Tibial nerve (tissue), 4 donors: ENCODE data around the gene SEC23B.

ENCODE experiments used
- EP300 ChIP-seq, 2 donors: sonication (generic); formaldehyde crosslinking; IDR thresholded peaks; one replicate each; pipeline ENCODE4 v1.6.1; 2017; ENCODE audit warnings: antibody characterized with exemption in 2 of 2, mild to moderate bottlenecking in 1 of 2
- POLR2A ChIP-seq, 2 donors: fragments of 450-650 bp; IDR thresholded peaks; one replicate each; pipeline ENCODE4 v1.6.1; 2017; ENCODE audit warnings: antibody characterized with exemption in 2 of 2, mild to moderate bottlenecking in 2 of 2, moderate library complexity in 2 of 2
- TF ChIP-seq, protein P1 (sequence below), 5 experiments: fragments of 200-600 bp in 3 of 5; fragments of 450-650 bp in 2 of 5; sonication (generic) in 3 of 5; IDR thresholded peaks; one replicate each; pipeline ENCODE4 v1.5.1; 2016 to 2019; ENCODE audit warnings: antibody characterized with exemption in 5 of 5, mild to moderate bottlenecking in 3 of 5, moderate library complexity in 2 of 5

GRCh38 chr20:18571009-18571408 lies 63.3 kb downstream of the SEC23B start:
- TF ChIP-seq, protein P1, sequence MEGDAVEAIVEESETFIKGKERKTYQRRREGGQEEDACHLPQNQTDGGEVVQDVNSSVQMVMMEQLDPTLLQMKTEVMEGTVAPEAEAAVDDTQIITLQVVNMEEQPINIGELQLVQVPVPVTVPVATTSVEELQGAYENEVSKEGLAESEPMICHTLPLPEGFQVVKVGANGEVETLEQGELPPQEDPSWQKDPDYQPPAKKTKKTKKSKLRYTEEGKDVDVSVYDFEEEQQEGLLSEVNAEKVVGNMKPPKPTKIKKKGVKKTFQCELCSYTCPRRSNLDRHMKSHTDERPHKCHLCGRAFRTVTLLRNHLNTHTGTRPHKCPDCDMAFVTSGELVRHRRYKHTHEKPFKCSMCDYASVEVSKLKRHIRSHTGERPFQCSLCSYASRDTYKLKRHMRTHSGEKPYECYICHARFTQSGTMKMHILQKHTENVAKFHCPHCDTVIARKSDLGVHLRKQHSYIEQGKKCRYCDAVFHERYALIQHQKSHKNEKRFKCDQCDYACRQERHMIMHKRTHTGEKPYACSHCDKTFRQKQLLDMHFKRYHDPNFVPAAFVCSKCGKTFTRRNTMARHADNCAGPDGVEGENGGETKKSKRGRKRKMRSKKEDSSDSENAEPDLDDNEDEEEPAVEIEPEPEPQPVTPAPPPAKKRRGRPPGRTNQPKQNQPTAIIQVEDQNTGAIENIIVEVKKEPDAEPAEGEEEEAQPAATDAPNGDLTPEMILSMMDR (IDR thresholded peaks at IDR 0.05), result no peak
- TF ChIP-seq POLR2A (IDR thresholded peaks at IDR 0.05), result no peak
- TF ChIP-seq EP300 (IDR thresholded peaks at IDR 0.05), result no peak
